Activated naive CD4-positive, alpha-beta T cell treated with anti-CD3 and anti-CD28 coated beads for 36 hours (primary cell): ENCODE results near the gene TAF6L. TPM values are rescaled to one million over a fixed set of nuclear protein-coding genes. Genes with fewer than 3 reads are reported as not detected.
A peak's percentile ranks its signal among the peaks of the same experiment; 100 is the strongest.
"Not testable (repeated sequence)": the region's sequence is repeated elsewhere in the genome, so short reads cannot be mapped to it uniquely, and the experiment has no call there.

Experiments
- CTCF ChIA-PET: fragments of 350-600 bp; sonication (Branson Sonifier 250); formaldehyde crosslinking; loops from one replicate; lab custom pipeline; 2021; ENCODE audit warnings: antibody characterized with exemption; lab: Charles Lee
- DNase-seq: peaks from one replicate; pipeline ENCODE4 v3.0.0-alpha.2; 2020
- H3K27ac Mint-ChIP-seq: one replicate; pipeline ENCODE4 v1.8.0; 2021; ENCODE audit warnings: mild to moderate bottlenecking, mixed read lengths
- H3K27me3 Mint-ChIP-seq: one replicate; pipeline ENCODE4 v1.8.0; 2021; ENCODE audit warnings: low read depth, mixed read lengths
- H3K36me3 Mint-ChIP-seq: one replicate; pipeline ENCODE4 v1.8.0; 2021; ENCODE audit warnings: low read depth, mixed read lengths
- H3K4me1 Mint-ChIP-seq: one replicate; pipeline ENCODE4 v1.8.0; 2021; ENCODE audit warnings: low read depth, mixed read lengths
- H3K4me3 Mint-ChIP-seq: one replicate; pipeline ENCODE4 v1.8.0; 2021; ENCODE audit warnings: mild to moderate bottlenecking, moderate library complexity, mixed read lengths
- H3K9me3 Mint-ChIP-seq: one replicate; pipeline ENCODE4 v1.8.0; 2021; ENCODE audit warnings: mixed read lengths
- intact Hi-C: fragments of 100-400 bp; cut with micrococcal nuclease; formaldehyde crosslinking; loops from one replicate; pipeline ENCODE4 v1.15.1; 2023
- total RNA-seq, 2 experiments: library from RNA; stranded (reverse); gene quantifications; one replicate each; pipeline ENCODE4 v1.2.3, GENCODE V29; 2021

TAF6L gene
- total RNA-seq, 2 experiments from 2014 or later, result 8.9 to 10.5 TPM

- intact Hi-C loops, result loop anchor here (1.0 to 2.0 kb wide), 7 partner anchors 8 to 170 kb away; partner anchors contain the start of genes HNRNPUL2, SLC3A2, TAF6L and TMEM179B
- Mint-ChIP-seq H3K27ac (peak overlapping the region; percentile 73), H3K4me1 (peaks cover 17% of the 10 kb centered on the region), H3K36me3 (peaks cover 10% of the 10 kb centered on the region), H3K4me3 (peak overlapping the region; percentile 93)
- CTCF ChIA-PET, result interaction anchor here (0.8 to 1.5 kb wide), 2 partner anchors 9 to 25 kb away, joined by 3 to 7 read pairs; no protein-coding TSS in a partner anchor
- not testable (repeated sequence) for DNase-seq, H3K27me3 Mint-ChIP-seq, H3K9me3 Mint-ChIP-seq
These were observed 10.3 kb upstream of the TAF6L start for GRCh38 chr11:62760867-62761227.

- DNase-seq, result no peak
- Mint-ChIP-seq H3K36me3 (peaks cover 7% of the 10 kb centered on the region), H3K27ac (peak overlapping the region; percentile 91), H3K4me1 (peaks cover 26% of the 10 kb centered on the region), H3K4me3 (peak overlapping the region; percentile 80), H3K9me3 (no peaks in the 10 kb centered on the region), H3K27me3 (no peaks in the 10 kb centered on the region)
- intact Hi-C loops, result loop anchor here (1.0 to 5.0 kb wide), 10 partner anchors 9 to 180 kb away; partner anchors contain the start of genes EML3, POLR2G, ROM1 and TMEM179B
- CTCF ChIA-PET, result interaction anchor here (4.1 to 7.1 kb wide), 2 partner anchors 15 to 17 kb away, joined by 18 to 53 read pairs; partner anchors contain the start of genes TMEM179B and ZBTB3
These were observed 435 bp upstream of the TAF6L start for GRCh38 chr11:62770778-62771143.

GRCh38 chr11:62774407-62774806 is 3.2 kb downstream of the TAF6L start:
- no peaks in the 10 kb centered on the region for H3K27me3 Mint-ChIP-seq
- DNase-seq, result no peak
- intact Hi-C loops, result loop anchor here (5.0 kb wide), 1 partner anchor 162 kb away; the partner anchor contains the start of genes EML3 and ROM1
- H3K9me3 Mint-ChIP-seq, result no peaks in the 10 kb centered on the region
- no peak overlapping the region for H3K27ac Mint-ChIP-seq
- H3K36me3 Mint-ChIP-seq, result peaks cover 11% of the 10 kb centered on the region
- CTCF ChIA-PET, result interaction anchor here (0.5 to 7.1 kb wide), 3 partner anchors 12 to 139 kb away, joined by 3 to 53 read pairs (median 3); partner anchors contain the start of genes TMEM179B and ZBTB3
- H3K4me3 Mint-ChIP-seq, result no peak overlapping the region
- peaks cover 29% of the 10 kb centered on the region for H3K4me1 Mint-ChIP-seq

- H3K9me3 Mint-ChIP-seq, result no peaks in the 10 kb centered on the region
- DNase-seq, result no peak
- H3K27ac Mint-ChIP-seq, result no peak overlapping the region
- H3K4me3 Mint-ChIP-seq, result no peak overlapping the region
- peaks cover 18% of the 10 kb centered on the region for H3K4me1 Mint-ChIP-seq
- H3K27me3 Mint-ChIP-seq, result no peaks in the 10 kb centered on the region
- peaks cover 13% of the 10 kb centered on the region for H3K36me3 Mint-ChIP-seq
- intact Hi-C loops, result no loop called here
- CTCF ChIA-PET, result interaction anchor here (7.1 kb wide), 1 partner anchor 10 kb away, joined by 53 read pairs; the partner anchor contains the start of gene TMEM179B
These were observed 4.5 kb downstream of the TAF6L start for GRCh38 chr11:62775646-62776045.

GRCh38 chr11:62777389-62777788 is 6.2 kb downstream of the TAF6L start:
- H3K4me3 Mint-ChIP-seq, result no peak overlapping the region
- H3K9me3 Mint-ChIP-seq, result no peaks in the 10 kb centered on the region
- H3K36me3 Mint-ChIP-seq, result peaks cover 13% of the 10 kb centered on the region
- no peak for DNase-seq
- H3K27me3 Mint-ChIP-seq, result no peaks in the 10 kb centered on the region
- CTCF ChIA-PET, result interaction anchor here (7.1 kb wide), 1 partner anchor 9 kb away, joined by 53 read pairs; the partner anchor contains the start of gene TMEM179B
- peaks cover 12% of the 10 kb centered on the region for H3K4me1 Mint-ChIP-seq
- intact Hi-C loops, result no loop called here
- H3K27ac Mint-ChIP-seq, result peak overlapping the region; percentile 69

GRCh38 chr11:62778441-62778840 is 7.2 kb downstream of the TAF6L start:
- H3K9me3 Mint-ChIP-seq, result no peaks in the 10 kb centered on the region
- no peak for DNase-seq
- intact Hi-C loops, result no loop called here
- CTCF ChIA-PET, result no interaction called here
- H3K27me3 Mint-ChIP-seq, result no peaks in the 10 kb centered on the region
- H3K4me3 Mint-ChIP-seq, result no peak overlapping the region
- H3K27ac Mint-ChIP-seq, result peak overlapping the region; percentile 66
- peaks cover 11% of the 10 kb centered on the region for H3K4me1 Mint-ChIP-seq
- H3K36me3 Mint-ChIP-seq, result peaks cover 13% of the 10 kb centered on the region

GRCh38 chr11:62782753-62783152 is 11.6 kb downstream of the TAF6L start:
- DNase-seq, result no peak
- Mint-ChIP-seq H3K36me3 (peaks cover 13% of the 10 kb centered on the region), H3K27me3 (no peaks in the 10 kb centered on the region), H3K4me1 (peaks cover 11% of the 10 kb centered on the region), H3K9me3 (no peaks in the 10 kb centered on the region), H3K27ac (no peak overlapping the region), H3K4me3 (no peak overlapping the region)
- intact Hi-C loops, result no loop called here
- CTCF ChIA-PET, result no interaction called here

- Mint-ChIP-seq H3K4me3 (peak overlapping the region; percentile 79), H3K9me3 (no peaks in the 10 kb centered on the region), H3K36me3 (peaks cover 15% of the 10 kb centered on the region), H3K4me1 (peaks cover 43% of the 10 kb centered on the region), H3K27ac (peak overlapping the region; percentile 89), H3K27me3 (no peaks in the 10 kb centered on the region)
- DNase-seq, result peak; percentile 87
- CTCF ChIA-PET, result interaction anchor here (0.6 to 3.9 kb wide), 34 partner anchors 9 to 237 kb away, joined by 3 to 53 read pairs (median 5); partner anchors contain the start of genes HNRNPUL2, NXF1, POLR2G and STX5
- intact Hi-C loops, result loop anchor here (1.0 to 5.0 kb wide), 11 partner anchors 15 to 236 kb away; partner anchors contain the start of genes NXF1, POLR2G, TAF6L and TTC9C
These were observed 15.3 kb downstream of the TAF6L start for GRCh38 chr11:62786318-62787004.

GRCh38 chr11:62787005-62787759 is 16.0 kb downstream of the TAF6L start, which contains the start of gene TMEM179B:
Gene TMEM179B (plus strand): TSS chr11:62787402. CDS start chr11:62787432, 30 bp downstream.
- peaks cover 17% of the 10 kb centered on the region for H3K36me3 Mint-ChIP-seq
- H3K9me3 Mint-ChIP-seq, result no peaks in the 10 kb centered on the region
- peaks cover 47% of the 10 kb centered on the region for H3K4me1 Mint-ChIP-seq
- intact Hi-C loops, result loop anchor here (1.0 to 5.0 kb wide), 10 partner anchors 16 to 235 kb away; partner anchors contain the start of genes NXF1, POLR2G, TAF6L and TTC9C
- DNase-seq, result peak; percentile 99
- H3K27me3 Mint-ChIP-seq, result no peaks in the 10 kb centered on the region
- H3K4me3 Mint-ChIP-seq, result peak within 1 kb of the TSS; percentile 92
- H3K27ac Mint-ChIP-seq, result peak within 1 kb of the TSS; percentile 93
- CTCF ChIA-PET, result interaction anchor here (0.5 to 3.9 kb wide), 28 partner anchors 9 to 236 kb away, joined by 3 to 53 read pairs (median 6); partner anchors contain the start of genes HNRNPUL2, NXF1, STX5 and TAF6L

- CTCF ChIA-PET, result interaction anchor here (0.7 to 1.6 kb wide), 3 partner anchors 17 to 44 kb away, joined by 3 to 5 read pairs (median 4); partner anchors contain the start of genes NXF1 and TEX54
These were observed 17.8 kb downstream of the TAF6L start for GRCh38 chr11:62788991-62789390.

GRCh38 chr11:62789576-62789975 is 18.4 kb downstream of the TAF6L start:
- no peak for DNase-seq
- peak overlapping the region; percentile 92 for H3K4me3 Mint-ChIP-seq
- H3K27ac Mint-ChIP-seq, result peak overlapping the region; percentile 93
- H3K9me3 Mint-ChIP-seq, result no peaks in the 10 kb centered on the region
- no peaks in the 10 kb centered on the region for H3K27me3 Mint-ChIP-seq
- peaks cover 28% of the 10 kb centered on the region for H3K36me3 Mint-ChIP-seq
- CTCF ChIA-PET, result interaction anchor here (0.7 to 1.6 kb wide), 3 partner anchors 43 to 69 kb away, joined by 3 to 4 read pairs (median 3); partner anchors contain the start of gene TEX54
- H3K4me1 Mint-ChIP-seq, result peaks cover 55% of the 10 kb centered on the region
- intact Hi-C loops, result loop anchor here (5.0 kb wide), 1 partner anchor 233 kb away; no protein-coding TSS in a partner anchor

More at GRCh38 chr11:62788991-62789390, 17.8 kb downstream of the TAF6L start:
- intact Hi-C loops, result loop anchor here (5.0 kb wide), 1 partner anchor 233 kb away; no protein-coding TSS in a partner anchor
- no peak for DNase-seq
- H3K4me3 Mint-ChIP-seq, result peak overlapping the region; percentile 92
- no peaks in the 10 kb centered on the region for H3K9me3 Mint-ChIP-seq
- H3K27me3 Mint-ChIP-seq, result no peaks in the 10 kb centered on the region
- peaks cover 53% of the 10 kb centered on the region for H3K4me1 Mint-ChIP-seq
- H3K27ac Mint-ChIP-seq, result peak overlapping the region; percentile 93
- H3K36me3 Mint-ChIP-seq, result peaks cover 22% of the 10 kb centered on the region
